Stimulated activated CD4-positive, alpha-beta T cell treated with anti-CD3 and anti-CD28 coated beads, Interleukin-15, amount 100 ng/mL, for 1 hour (primary cell): ENCODE measurements around the gene OR2T8.

Source experiments
- DNase-seq, 2 donors: peaks; one replicate each; pipeline ENCODE4 v3.0.0-alpha.2; 2020; ENCODE audit warnings: low read depth in 1 of 2, low spot score in 1 of 2

Gene OR2T8, protein sequence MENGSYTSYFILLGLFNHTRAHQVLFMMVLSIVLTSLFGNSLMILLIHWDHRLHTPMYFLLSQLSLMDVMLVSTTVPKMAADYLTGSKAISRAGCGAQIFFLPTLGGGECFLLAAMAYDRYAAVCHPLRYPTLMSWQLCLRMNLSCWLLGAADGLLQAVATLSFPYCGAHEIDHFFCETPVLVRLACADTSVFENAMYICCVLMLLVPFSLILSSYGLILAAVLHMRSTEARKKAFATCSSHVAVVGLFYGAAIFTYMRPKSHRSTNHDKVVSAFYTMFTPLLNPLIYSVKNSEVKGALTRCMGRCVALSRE

DNA sequence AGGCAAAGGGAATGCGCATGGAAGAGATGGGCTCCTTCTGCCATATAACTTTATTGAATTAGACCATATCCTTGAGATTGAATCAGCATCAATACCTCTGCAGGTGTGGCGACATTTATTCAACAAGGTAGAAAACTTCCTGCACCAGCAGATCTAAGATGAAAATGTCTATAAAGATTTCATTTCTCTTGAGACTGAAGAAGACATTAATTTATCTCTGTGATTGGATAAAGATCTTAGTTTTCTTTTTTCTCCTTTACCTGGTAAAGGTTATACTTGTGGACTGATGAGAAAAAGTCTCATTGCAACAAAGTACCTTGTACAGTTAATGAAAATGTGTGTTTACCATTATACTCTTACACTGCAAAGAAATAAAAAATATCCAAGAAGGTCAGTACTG, at the start of gene OR2T8:
Gene OR2T8, plus strand, starts transcription at position 301 of the 400 bp plus-strand sequence. CDS start 766 bp downstream, outside the sequence.
- DNase-seq, result no peak

DNA sequence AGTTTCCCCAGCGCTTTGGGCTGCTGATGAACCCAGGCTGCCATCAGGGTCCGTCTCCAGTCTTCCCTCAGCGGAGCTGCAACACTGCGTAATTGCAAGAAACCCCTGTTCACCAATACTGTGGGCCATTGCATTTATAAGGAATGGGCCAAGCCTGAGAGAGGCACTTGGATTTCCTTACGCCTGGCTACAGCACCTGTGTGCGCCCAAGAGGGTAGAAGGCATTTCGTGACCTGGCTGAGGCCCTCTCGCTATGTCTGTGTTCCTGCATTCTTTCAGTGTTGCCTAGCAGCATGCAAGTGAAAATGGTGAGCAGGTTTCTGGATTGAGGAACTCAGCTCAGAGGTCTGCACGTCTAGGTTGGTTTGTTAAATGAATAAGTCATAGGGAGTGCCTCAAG, 36.7 kb upstream of the OR2T8 start:
- DNase-seq, result no peak

GRCh38 chr1:247884797-247885413, 35.1 kb upstream of the OR2T8 start:
- no peak for DNase-seq

- no peak for DNase-seq
Observed at GRCh38 chr1:247895163-247895637, 24.9 kb upstream of the OR2T8 start, which contains the start of gene OR2W3. OR2W3 (plus strand) TSS chr1:247895587; CDS start chr1:247895587, 0 bp downstream.

- DNase-seq, result no peak
Observed at GRCh38 chr1:247895976-247896375, 24.1 kb upstream of the OR2T8 start.

DNA sequence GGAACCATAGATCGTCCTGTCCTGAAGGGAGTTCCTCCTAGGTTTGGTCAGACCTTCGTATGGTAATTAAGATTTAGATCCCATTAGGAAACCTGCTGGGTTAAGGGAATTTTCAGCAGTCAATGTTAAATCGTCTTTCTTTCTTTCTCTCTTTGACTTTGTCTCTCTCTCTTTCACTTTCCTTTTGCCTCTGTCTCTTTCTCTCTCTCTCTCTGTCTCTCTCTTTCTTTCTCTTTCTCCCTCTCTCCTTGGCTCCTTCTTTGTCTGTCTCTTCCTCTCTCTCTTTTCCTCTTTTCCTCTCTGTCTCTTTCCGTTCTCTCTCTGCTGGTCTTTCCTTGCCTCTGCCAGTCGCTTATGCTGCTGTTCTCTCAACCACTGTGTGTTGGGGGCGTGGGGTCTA, 15.9 kb upstream of the OR2T8 start:
- DNase-seq, result no peak

DNA sequence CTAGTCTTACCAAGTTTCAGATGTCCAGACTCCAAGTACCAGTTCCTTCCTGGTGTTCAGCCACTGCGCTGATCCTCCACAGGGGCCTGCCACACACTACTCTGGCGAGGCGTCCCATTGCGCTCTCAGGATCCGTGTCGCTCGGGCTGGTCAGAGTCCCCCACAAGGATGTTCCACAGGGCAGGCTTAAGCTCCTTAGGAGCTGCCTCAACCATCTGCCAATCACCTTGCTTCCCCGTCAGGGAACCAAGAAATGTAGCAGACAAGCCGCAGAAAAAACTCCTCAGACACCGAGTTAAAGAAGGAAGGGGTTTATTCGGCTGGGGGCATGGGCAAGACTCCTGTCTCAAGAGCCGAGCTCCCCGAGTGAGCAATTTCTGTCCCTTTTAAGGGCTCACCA, 14.9 kb upstream of the OR2T8 start:
- no peak for DNase-seq

GRCh38 chr1:247905910-247906503, 14.0 kb upstream of the OR2T8 start:
- no peak for DNase-seq

- no peak for DNase-seq
Observed at GRCh38 chr1:247906504-247907047, 13.5 kb upstream of the OR2T8 start.

DNA sequence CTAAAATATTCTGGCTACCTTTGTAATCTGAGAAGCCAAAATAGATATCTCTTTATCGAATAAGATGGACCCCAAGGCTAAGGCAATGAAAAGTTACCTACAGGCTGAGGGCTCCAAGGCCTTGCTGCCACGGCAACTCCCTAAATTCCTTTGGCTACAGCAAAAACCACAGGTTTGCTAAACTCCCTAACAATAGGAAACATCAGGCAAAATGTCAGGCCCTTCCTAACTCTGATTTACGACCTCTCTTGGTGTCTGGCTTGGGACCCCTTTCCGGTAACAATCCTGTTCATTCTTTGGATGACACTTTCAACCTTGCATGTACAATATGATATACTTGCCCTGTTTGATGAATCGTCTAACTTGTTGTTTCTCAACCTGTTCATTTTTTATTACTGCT, 11.3 kb upstream of the OR2T8 start:
- no peak for DNase-seq

GRCh38 chr1:247913786-247914185, 6.3 kb upstream of the OR2T8 start:
- no peak for DNase-seq

DNA sequence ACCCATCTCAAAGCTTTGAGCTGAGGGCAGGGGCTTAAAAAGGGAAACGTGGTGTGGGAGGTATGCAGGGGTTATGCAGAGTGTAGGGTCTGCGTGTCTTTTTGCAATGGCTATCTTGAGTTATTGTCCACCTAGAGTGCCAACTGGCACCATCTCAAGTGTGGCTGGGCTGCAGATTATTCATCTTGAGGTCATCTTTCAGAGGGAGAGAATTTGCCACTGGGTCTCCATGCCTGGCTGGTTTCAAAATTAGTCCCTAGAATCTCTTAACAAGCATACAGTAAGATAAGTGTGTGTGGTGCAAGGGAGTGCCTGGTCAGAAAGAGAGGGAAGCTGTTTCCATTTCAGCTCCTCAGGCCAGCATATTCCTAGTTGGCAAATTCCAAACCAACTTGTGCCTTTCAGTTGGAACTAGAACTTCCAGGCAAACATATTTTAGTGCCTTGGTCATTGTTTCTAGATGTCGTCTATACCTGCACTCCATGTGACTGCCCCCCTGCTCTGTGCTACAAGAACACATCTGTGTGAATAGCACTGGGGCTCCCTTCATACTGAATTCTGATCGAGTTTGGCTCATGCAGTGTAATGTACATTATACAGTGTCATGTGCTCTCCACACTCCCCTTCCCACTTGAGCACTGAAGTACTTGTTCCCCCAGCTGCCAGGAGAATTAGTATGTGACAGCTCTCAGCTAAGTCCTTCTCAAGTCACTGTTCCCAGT, 5.0 kb upstream of the OR2T8 start:
- no peak for DNase-seq

DNA sequence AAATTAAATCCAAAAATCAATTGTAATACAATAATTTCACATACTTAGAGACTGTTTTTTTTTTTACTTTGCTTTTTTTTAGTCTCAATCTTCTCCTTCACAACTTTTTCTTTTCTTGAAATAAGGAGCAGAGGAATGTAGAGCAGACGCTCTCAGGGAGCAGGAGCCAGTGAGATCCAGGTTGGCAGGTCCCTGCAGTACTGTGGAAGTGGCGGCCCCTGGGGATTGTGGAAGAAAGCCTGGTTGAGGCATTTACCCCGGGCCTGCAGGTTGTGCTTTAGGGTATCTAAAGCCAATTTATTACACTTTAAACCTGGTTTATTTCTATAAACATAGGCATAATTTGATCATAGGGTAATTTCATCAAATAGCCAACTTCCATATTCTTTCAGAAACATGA, 3.9 kb downstream of the OR2T8 start:
- no peak for DNase-seq

DNA sequence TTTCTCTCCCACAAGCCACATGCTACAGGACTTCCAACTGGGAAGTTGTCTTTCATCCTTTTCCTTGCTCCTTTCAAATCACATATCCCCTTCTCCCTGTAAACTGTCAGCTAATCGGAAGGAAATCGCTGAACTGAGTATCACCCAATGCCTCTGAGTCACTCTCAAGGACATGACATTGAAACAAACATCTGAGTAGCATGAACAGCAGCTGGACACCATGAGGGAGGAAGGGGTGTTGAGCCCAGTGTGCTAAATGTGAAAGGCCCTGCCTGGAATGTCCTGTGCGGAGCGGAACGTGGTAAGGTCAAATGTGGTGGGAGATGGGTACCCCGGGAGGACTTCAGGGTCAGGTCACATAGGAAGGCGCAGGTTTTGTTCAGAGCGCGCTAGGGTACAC, 4.8 kb downstream of the OR2T8 start, which contains the start of gene OR2AJ1:
Gene OR2AJ1, plus strand, starts transcription at position 22 of the 400 bp plus-strand sequence. CDS start 8,880 bp downstream, outside the sequence.
- no peak for DNase-seq

GRCh38 chr1:247933989-247934388, 13.9 kb downstream of the OR2T8 start:
- DNase-seq, result no peak

- no peak for DNase-seq
Observed at GRCh38 chr1:247935781-247936180, 15.7 kb downstream of the OR2T8 start.

GRCh38 chr1:247936415-247936814, 16.4 kb downstream of the OR2T8 start:
- no peak for DNase-seq

- DNase-seq, result peak in 1 of 2 donors; percentile 89
Observed at GRCh38 chr1:247936965-247937734, 17.1 kb downstream of the OR2T8 start.

- no peak for DNase-seq
Observed at GRCh38 chr1:247942624-247943023, 22.6 kb downstream of the OR2T8 start.

DNA sequence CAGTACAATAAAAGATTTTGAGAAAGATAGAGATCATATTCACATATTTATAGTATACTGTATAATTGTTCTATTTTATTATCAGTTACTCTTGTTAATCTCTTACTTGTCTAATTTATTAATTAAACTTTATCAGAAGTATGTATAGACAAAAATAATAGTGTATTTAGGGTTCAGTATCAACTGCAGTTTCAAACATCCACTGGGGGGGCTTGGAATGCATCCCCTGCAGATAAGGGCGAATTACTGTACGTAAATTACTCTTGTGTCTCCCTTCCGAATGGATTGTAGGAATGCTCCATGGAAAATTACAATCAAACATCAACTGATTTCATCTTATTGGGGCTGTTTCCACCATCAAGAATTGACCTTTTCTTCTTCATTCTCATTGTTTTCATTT, 28.5 kb downstream of the OR2T8 start, which contains the start of gene OR2L8:
Gene OR2L8, plus strand, starts transcription at position 301 of the 400 bp plus-strand sequence. Its CDS starts 0 bp downstream, at position 301.
- no peak for DNase-seq
